ENCODE measurements around the gene PAX2. TPM values are rescaled to one million over a fixed set of nuclear protein-coding genes. Genes with fewer than 3 reads are reported as not detected.

Gene PAX2
- total RNA-seq, 1 donor from 2014 or later: 0.34 TPM

DNA sequence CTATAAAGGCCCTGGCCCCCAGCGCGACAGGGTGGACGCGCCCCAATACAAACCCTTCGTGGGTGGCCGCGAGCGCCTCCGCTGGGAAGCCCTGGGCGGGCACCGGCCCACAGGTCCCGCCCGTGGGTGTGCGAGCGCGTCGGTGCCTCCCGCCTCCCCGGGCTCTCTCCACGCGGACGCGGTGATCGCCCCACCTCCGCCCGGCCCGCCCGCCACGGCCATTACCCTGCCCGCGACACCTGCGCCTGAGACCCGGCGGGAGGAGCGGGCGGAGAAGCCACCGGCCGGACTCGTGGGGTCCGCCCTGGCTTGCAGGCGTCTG is 81.2 kb downstream of the PAX2 start:
- H3K36me3 ChIP-seq: no peaks in the 10 kb centered on the region
- no peak for DNase-seq (ENCODE audit: low spot score)
- peaks cover 39% of the 10 kb centered on the region for H3K4me1 ChIP-seq
- H3F3A ChIP-seq (ENCODE audit: low read depth): peaks cover 34% of the 10 kb centered on the region
- H3K4me1 Mint-ChIP-seq: peaks cover 33% of the 10 kb centered on the region
- H3K9ac ChIP-seq: no peak overlapping the region
- no peaks in the 10 kb centered on the region for H3K9me3 ChIP-seq (ENCODE audit: low read depth)
- H3K4me3 ChIP-seq: peak overlapping the region; percentile 43
- peaks cover 93% of the 10 kb centered on the region for H4K20me1 ChIP-seq (ENCODE audit: low read depth)
- no peak overlapping the region for H3K27ac Mint-ChIP-seq
- peaks cover 100% of the 10 kb centered on the region for H3K27me3 ChIP-seq
- peak overlapping the region; percentile 79 for H3K4me2 ChIP-seq
- H3K27me3 Mint-ChIP-seq (ENCODE audit: insufficient read depth, low read depth): peaks cover 75% of the 10 kb centered on the region
- H3K79me2 ChIP-seq (ENCODE audit: low read depth): no peaks in the 10 kb centered on the region
- no peaks in the 10 kb centered on the region for H3K36me3 Mint-ChIP-seq
- no peak overlapping the region for H2AFZ ChIP-seq (replicated peaks)
- H3K27ac ChIP-seq: no peak overlapping the region
- H3K9me3 Mint-ChIP-seq: peaks cover 3% of the 10 kb centered on the region
- TF ChIP-seq, protein P1, sequence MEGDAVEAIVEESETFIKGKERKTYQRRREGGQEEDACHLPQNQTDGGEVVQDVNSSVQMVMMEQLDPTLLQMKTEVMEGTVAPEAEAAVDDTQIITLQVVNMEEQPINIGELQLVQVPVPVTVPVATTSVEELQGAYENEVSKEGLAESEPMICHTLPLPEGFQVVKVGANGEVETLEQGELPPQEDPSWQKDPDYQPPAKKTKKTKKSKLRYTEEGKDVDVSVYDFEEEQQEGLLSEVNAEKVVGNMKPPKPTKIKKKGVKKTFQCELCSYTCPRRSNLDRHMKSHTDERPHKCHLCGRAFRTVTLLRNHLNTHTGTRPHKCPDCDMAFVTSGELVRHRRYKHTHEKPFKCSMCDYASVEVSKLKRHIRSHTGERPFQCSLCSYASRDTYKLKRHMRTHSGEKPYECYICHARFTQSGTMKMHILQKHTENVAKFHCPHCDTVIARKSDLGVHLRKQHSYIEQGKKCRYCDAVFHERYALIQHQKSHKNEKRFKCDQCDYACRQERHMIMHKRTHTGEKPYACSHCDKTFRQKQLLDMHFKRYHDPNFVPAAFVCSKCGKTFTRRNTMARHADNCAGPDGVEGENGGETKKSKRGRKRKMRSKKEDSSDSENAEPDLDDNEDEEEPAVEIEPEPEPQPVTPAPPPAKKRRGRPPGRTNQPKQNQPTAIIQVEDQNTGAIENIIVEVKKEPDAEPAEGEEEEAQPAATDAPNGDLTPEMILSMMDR (IDR thresholded peaks at IDR 0.05): no peak
- TF ChIP-seq EZH2phosphoT487 (IDR thresholded peaks at IDR 0.05) (no peak), EZH2 (IDR thresholded peaks at IDR 0.05) (no peak)
- H3K4me3 Mint-ChIP-seq: peak overlapping the region; percentile 72

DNA sequence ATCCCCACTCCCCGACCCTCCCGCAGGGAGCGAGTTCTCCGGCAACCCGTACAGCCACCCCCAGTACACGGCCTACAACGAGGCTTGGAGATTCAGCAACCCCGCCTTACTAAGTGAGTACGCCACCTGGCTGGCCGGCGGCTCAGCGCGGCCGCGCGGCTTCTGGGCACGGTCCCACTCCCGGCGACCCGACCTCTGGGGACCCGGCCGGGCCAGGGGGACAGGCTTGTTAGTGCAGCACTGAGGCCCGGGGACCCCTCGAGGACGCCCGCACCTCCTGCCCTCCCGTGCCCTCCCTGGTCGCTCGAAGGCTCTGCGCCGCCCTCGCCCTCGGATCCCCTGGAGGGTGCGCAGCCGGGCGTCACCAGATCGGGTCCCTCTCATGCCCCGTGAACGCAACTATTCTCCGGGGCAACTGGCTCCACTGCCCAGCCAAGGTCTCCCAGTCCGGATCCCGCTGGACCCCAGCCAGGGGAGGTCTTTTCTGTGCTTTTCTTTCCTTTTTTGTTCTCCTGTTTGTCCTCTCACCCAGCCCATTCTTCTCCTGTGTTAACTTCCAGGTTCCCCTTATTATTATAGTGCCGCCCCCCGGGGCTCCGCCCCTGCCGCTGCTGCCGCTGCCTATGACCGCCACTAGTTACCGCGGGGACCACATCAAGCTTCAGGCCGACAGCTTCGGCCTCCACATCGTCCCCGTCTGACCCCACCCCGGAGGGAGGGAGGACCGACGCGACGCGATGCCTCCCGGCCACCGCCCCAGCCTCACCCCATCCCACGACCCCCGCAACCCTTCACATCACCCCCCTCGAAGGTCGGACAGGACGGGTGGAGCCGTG is 81.8 kb downstream of the PAX2 start:
- peaks cover 33% of the 10 kb centered on the region for H3K4me1 Mint-ChIP-seq
- H3K9me3 Mint-ChIP-seq: peaks cover 7% of the 10 kb centered on the region
- Histone ChIP-seq H3K36me3 (no peaks in the 10 kb centered on the region), H3K9me3 (ENCODE audit: low read depth) (no peaks in the 10 kb centered on the region), H3K27ac (no peak overlapping the region), H3K4me2 (peak overlapping the region; percentile 79), H3K9ac (no peak overlapping the region), H3K4me3 (peak overlapping the region; percentile 43), H4K20me1 (ENCODE audit: low read depth) (peaks cover 90% of the 10 kb centered on the region), H3F3A (ENCODE audit: low read depth) (peaks cover 34% of the 10 kb centered on the region), H3K27me3 (peaks cover 100% of the 10 kb centered on the region), H2AFZ (replicated peaks) (no peak overlapping the region), H3K4me1 (peaks cover 39% of the 10 kb centered on the region), H3K79me2 (ENCODE audit: low read depth) (no peaks in the 10 kb centered on the region)
- H3K27ac Mint-ChIP-seq: no peak overlapping the region
- TF ChIP-seq, protein P1 (IDR thresholded peaks at IDR 0.05): peak; percentile 34
- TF ChIP-seq EZH2phosphoT487 (IDR thresholded peaks at IDR 0.05) (peak; percentile 57), EZH2 (IDR thresholded peaks at IDR 0.05) (peak; percentile 82)
- peak; percentile 78 for DNase-seq (ENCODE audit: low spot score)
- H3K4me3 Mint-ChIP-seq: peak overlapping the region; percentile 82
- H3K36me3 Mint-ChIP-seq: no peaks in the 10 kb centered on the region
- H3K27me3 Mint-ChIP-seq (ENCODE audit: insufficient read depth, low read depth): peaks cover 81% of the 10 kb centered on the region

DNA sequence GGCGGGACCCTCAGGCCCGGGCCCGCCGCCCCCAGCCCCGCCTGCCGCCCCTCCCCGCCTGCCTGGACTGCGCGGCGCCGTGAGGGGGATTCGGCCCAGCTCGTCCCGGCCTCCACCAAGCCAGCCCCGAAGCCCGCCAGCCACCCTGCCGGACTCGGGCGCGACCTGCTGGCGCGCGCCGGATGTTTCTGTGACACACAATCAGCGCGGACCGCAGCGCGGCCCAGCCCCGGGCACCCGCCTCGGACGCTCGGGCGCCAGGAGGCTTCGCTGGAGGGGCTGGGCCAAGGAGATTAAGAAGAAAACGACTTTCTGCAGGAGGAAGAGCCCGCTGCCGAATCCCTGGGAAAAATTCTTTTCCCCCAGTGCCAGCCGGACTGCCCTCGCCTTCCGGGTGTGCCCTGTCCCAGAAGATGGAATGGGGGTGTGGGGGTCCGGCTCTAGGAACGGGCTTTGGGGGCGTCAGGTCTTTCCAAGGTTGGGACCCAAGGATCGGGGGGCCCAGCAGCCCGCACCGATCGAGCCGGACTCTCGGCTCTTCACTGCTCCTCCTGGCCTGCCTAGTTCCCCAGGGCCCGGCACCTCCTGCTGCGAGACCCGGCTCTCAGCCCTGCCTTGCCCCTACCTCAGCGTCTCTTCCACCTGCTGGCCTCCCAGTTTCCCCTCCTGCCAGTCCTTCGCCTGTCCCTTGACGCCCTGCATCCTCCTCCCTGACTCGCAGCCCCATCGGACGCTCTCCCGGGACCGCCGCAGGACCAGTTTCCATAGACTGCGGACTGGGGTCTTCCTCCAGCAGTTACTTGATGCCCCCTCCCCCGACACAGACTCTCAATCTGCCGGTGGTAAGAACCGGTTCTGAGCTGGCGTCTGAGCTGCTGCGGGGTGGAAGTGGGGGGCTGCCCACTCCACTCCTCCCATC is 82.7 kb downstream of the PAX2 start:
- H3K4me3 Mint-ChIP-seq: peak overlapping the region; percentile 84
- no peak overlapping the region for H3K27ac Mint-ChIP-seq
- H3K27me3 Mint-ChIP-seq (ENCODE audit: insufficient read depth, low read depth): peaks cover 82% of the 10 kb centered on the region
- Histone ChIP-seq H3K27ac (no peak overlapping the region), H3K27me3 (peaks cover 100% of the 10 kb centered on the region), H3K9ac (no peak overlapping the region), H3K4me2 (peak overlapping the region; percentile 79), H3K36me3 (no peaks in the 10 kb centered on the region), H3K9me3 (ENCODE audit: low read depth) (no peaks in the 10 kb centered on the region), H4K20me1 (ENCODE audit: low read depth) (peaks cover 81% of the 10 kb centered on the region), H2AFZ (replicated peaks) (no peak overlapping the region), H3K4me3 (peak overlapping the region; percentile 43), H3K79me2 (ENCODE audit: low read depth) (no peaks in the 10 kb centered on the region), H3K4me1 (peaks cover 39% of the 10 kb centered on the region), H3F3A (ENCODE audit: low read depth) (peaks cover 34% of the 10 kb centered on the region)
- DNase-seq (ENCODE audit: low spot score): peak; percentile 92
- TF ChIP-seq, protein P1 (IDR thresholded peaks at IDR 0.05): peak; percentile 42
- peak; percentile 84 for TF ChIP-seq EZH2phosphoT487 (IDR thresholded peaks at IDR 0.05)
- TF ChIP-seq EZH2 (IDR thresholded peaks at IDR 0.05): peak; percentile 71
- no peaks in the 10 kb centered on the region for H3K36me3 Mint-ChIP-seq
- peaks cover 7% of the 10 kb centered on the region for H3K9me3 Mint-ChIP-seq
- peaks cover 33% of the 10 kb centered on the region for H3K4me1 Mint-ChIP-seq
